A549 (cell line): ENCODE measurements around the gene LILRA6. TPM values are rescaled to one million over a fixed set of nuclear protein-coding genes. Genes with fewer than 3 reads are reported as not detected.
A peak's percentile ranks its signal among the peaks of the same experiment; 100 is the strongest.
"Not testable (repeated sequence)": the region's sequence is repeated elsewhere in the genome, so short reads cannot be mapped to it uniquely, and the experiment has no call there.

ENCODE experiments used
- ATAC-seq, 2 experiments: fragments of 200-7000 bp in 1 of 2; fragments of >200 bp in 1 of 2; cut with Nextera tagmentation in 1 of 2; cut with Tn5 transposase in 1 of 2; 3 replicates each; pipeline versions ENCODE4 v1.8.0 to v1.9.1; 2018 to 2020; ENCODE audit warnings: mild to moderate bottlenecking in 1 of 2, moderate library complexity in 1 of 2
- CTCF ChIA-PET: fragments of 300-600 bp; sonication (Branson Sonifier 250); formaldehyde crosslinking; extraction: SDS; loops from one replicate; lab custom pipeline; 2021; ENCODE audit warnings: antibody characterized with exemption, inconsistent platforms; lab: Yijun Ruan, JAX
- POLR2A ChIA-PET: fragments of 350-600 bp; formaldehyde crosslinking; extraction: SDS; loops from one replicate; lab custom pipeline; 2021; ENCODE audit warnings: antibody characterized with exemption, inconsistent platforms; lab: Yijun Ruan, JAX
- DNase-seq, 2 experiments: peaks; one replicate each; pipeline versions ENCODE4 v3.0.0 to v3.0.0-alpha.2; 2011 to 2016; ENCODE audit warnings: low read depth in 1 of 2, low spot score in 1 of 2
- FAIRE-seq: peaks from 2 replicates; lab custom pipeline; 2011; peaks lifted over from hg19 to GRCh38; lab: Jason Lieb, UNC
- H3K27ac ChIP-seq, 2 experiments: fragments of >200 bp; sonication (Bioruptor Twin); formaldehyde crosslinking; 3 replicates each; pipeline ENCODE4 v1.5.1; 2016 to 2017
- H3K4me1 ChIP-seq: fragments of >200 bp; sonication (Bioruptor Twin); formaldehyde crosslinking; 3 replicates; pipeline ENCODE4 v1.6.1; 2016
- H3K4me2 ChIP-seq: fragments of >200 bp; sonication (Bioruptor Twin); formaldehyde crosslinking; 3 replicates; pipeline ENCODE4 v1.6.1; 2016
- H3K4me3 ChIP-seq: fragments of >200 bp; sonication (Bioruptor Twin); formaldehyde crosslinking; 3 replicates; pipeline ENCODE4 v1.5.1; 2016
- H3K9me3 ChIP-seq: fragments of >200 bp; sonication (Bioruptor Twin); formaldehyde crosslinking; 3 replicates; pipeline ENCODE4 v1.6.1; 2016
- ATOH8 ChIP-seq: fragments of 250-450 bp; sonication (Bioruptor Pico); IDR thresholded peaks from 2 replicates; pipeline ENCODE4 v1.5.0; 2020; ENCODE audit warnings: low read depth, mild to moderate bottlenecking, moderate library complexity
- BCL3 ChIP-seq: fragments of >200 bp; sonication (Bioruptor Twin); formaldehyde crosslinking; IDR thresholded peaks from 3 replicates; pipeline ENCODE4 v1.6.1; 2016
- CBX8 ChIP-seq: fragments of 200-600 bp; sonication (generic); IDR thresholded peaks from 2 replicates; pipeline ENCODE4 v1.6.1; 2016
- CEBPB ChIP-seq, 2 experiments: fragments of >200 bp in 1 of 2; sonication (Bioruptor Twin) in 1 of 2; formaldehyde crosslinking in 1 of 2; IDR thresholded peaks; 2 replicates each; pipeline ENCODE4 v1.6.1; 2012 to 2016
- HES2 ChIP-seq: fragments of >200 bp; sonication (Bioruptor Twin); formaldehyde crosslinking; IDR thresholded peaks from 2 replicates; pipeline ENCODE4 v1.6.1; 2016
- HEYL ChIP-seq: fragments of 250-450 bp; sonication (Bioruptor Pico); IDR thresholded peaks from 2 replicates; pipeline ENCODE4 v1.8.0; 2021; ENCODE audit warnings: mild to moderate bottlenecking, moderate library complexity
- HOXB5 ChIP-seq: fragments of 250-450 bp; sonication (Bioruptor Pico); IDR thresholded peaks from 2 replicates; pipeline ENCODE4 v1.5.0; 2020; ENCODE audit warnings: mild to moderate bottlenecking, moderate library complexity
- KDM1A ChIP-seq: fragments of 200-600 bp; sonication (generic); IDR thresholded peaks from 2 replicates; pipeline ENCODE4 v1.6.1; 2016; ENCODE audit warnings: low read depth, mild to moderate bottlenecking
- MAX ChIP-seq: IDR thresholded peaks from 2 replicates; pipeline ENCODE4 v1.6.1; 2012
- NFE2L2 ChIP-seq: fragments of 150-350 bp; conservative IDR thresholded peaks from 2 replicates; pipeline ENCODE4 v1.6.1; 2014; ENCODE audit warnings: low read length
- NPAS2 ChIP-seq: fragments of 250-450 bp; sonication (Bioruptor Pico); IDR thresholded peaks from 2 replicates; pipeline ENCODE4 v1.8.0; 2022; ENCODE audit warnings: mild to moderate bottlenecking, moderate library complexity, borderline replicate concordance
- PHF8 ChIP-seq: fragments of 200-600 bp; sonication (generic); IDR thresholded peaks from 2 replicates; pipeline ENCODE4 v1.6.1; 2016; ENCODE audit warnings: low read depth, mild to moderate bottlenecking, antibody characterized with exemption, moderate library complexity, borderline replicate concordance
- POLR2A ChIP-seq: IDR thresholded peaks from 2 replicates; pipeline ENCODE4 v1.6.1; 2012; ENCODE audit warnings: mild to moderate bottlenecking, low read length
- RARB ChIP-seq: fragments of 250-450 bp; sonication (Bioruptor Pico); IDR thresholded peaks from 2 replicates; pipeline ENCODE4 v1.8.0; 2021; ENCODE audit warnings: mild to moderate bottlenecking, moderate library complexity
- RFX5 ChIP-seq: fragments of 450-650 bp; IDR thresholded peaks from 2 replicates; pipeline ENCODE4 v1.7.1; 2014; ENCODE audit warnings: antibody characterized with exemption, mild to moderate bottlenecking, moderate library complexity
- TFCP2L1 ChIP-seq: fragments of 250-450 bp; sonication (Bioruptor Pico); IDR thresholded peaks from 2 replicates; pipeline ENCODE4 v1.5.0; 2021; ENCODE audit warnings: mild to moderate bottlenecking
- USF2 ChIP-seq: fragments of 450-650 bp; IDR thresholded peaks from 2 replicates; pipeline ENCODE4 v1.6.1; 2014; ENCODE audit warnings: antibody characterized with exemption
- ZC3H11A ChIP-seq: fragments of 450-650 bp; IDR thresholded peaks from 2 replicates; pipeline ENCODE4 v1.6.1; 2014; ENCODE audit warnings: antibody characterized with exemption, mild to moderate bottlenecking
- ZNF302 ChIP-seq: fragments of 250-450 bp; sonication (Bioruptor Pico); IDR thresholded peaks from 2 replicates; pipeline ENCODE4 v1.9.0; 2021; ENCODE audit warnings: inconsistent platforms, mild to moderate bottlenecking, moderate library complexity
- WGBS: methylation state at CpG from one replicate; pipeline ENCODE4 v1.1.6; 2017; ENCODE audit errors: missing lambda C conversion rate; 5-methylcytosine and 5-hydroxymethylcytosine counted together
- polyA plus RNA-seq, 4 experiments: library from polyadenylated mRNA; depleted of rRNA in 3 of 4; stranded (reverse); fragments of >200 nt; fragmentation: RNase III in 1 of 4; extraction: RNeasy Plus Mini Kit Qiagen cat#74134 plus additional on column Dnase treatment in 1 of 4; gene quantifications; 2 replicates in 3 of 4; 3 replicates in 1 of 4; pipeline ENCODE4 v1.2.3, GENCODE V29; 2011 to 2017

Gene LILRA6
- polyA plus RNA-seq, 2 of the 4 experiments (the other 2 are of a cell fraction), result not detected

GRCh38 chr19:54281007-54281728, 38.6 kb upstream of the LILRA6 start, which contains the start of gene LILRB2:
Gene LILRB2, minus strand, starts transcription at chr19:54281110. Its CDS starts 614 bp downstream, at chr19:54280496.
- DNase-seq (no peak), FAIRE-seq (no peak), ATAC-seq (no peak)
- Histone ChIP-seq H3K4me1 (no peaks in the 10 kb centered on the region), H3K9me3 (no peaks in the 10 kb centered on the region), H3K4me2 (no peak within 1 kb of the TSS), H3K27ac (no peak within 1 kb of the TSS), H3K4me3 (no peak within 1 kb of the TSS)
- WGBS, result 16% methylated on average over 12 of the region's 12 CpGs
- CTCF ChIA-PET, result interaction anchor here (1.2 kb wide), 1 partner anchor 15 kb away, joined by 4 read pairs; no protein-coding TSS in a partner anchor
- no peak for TF ChIP-seq KDM1A
- no peak for TF ChIP-seq POLR2A
- TF ChIP-seq MAX, result no peak
- no peak for TF ChIP-seq CEBPB (IDR thresholded peaks at IDR 0.05)
- no peak for TF ChIP-seq HOXB5 (CRISPR knock-in tag)
- no peak for TF ChIP-seq RARB (CRISPR knock-in tag)
- TF ChIP-seq ZC3H11A, result no peak
- POLR2A ChIA-PET, result no interaction called here

- CTCF ChIA-PET, result interaction anchor here (1.1 to 5.4 kb wide), 2 partner anchors 14 to 17 kb away, joined by 3 to 28 read pairs; no protein-coding TSS in a partner anchor
- WGBS, result 34% methylated on average over 6 of the region's 10 CpGs
- H3K9me3 ChIP-seq, FAIRE-seq, DNase-seq, H3K4me3 ChIP-seq, H3K4me2 ChIP-seq, H3K4me1 ChIP-seq, H3K27ac ChIP-seq, POLR2A ChIA-PET: not testable (repeated sequence)
- ATAC-seq, result peak; percentile 12 to 25; a peak in 2 of 6 replicates
These were observed 37.9 kb upstream of the LILRA6 start for GRCh38 chr19:54280441-54280840.

- WGBS, result 0% methylated on average over 2 of the region's 4 CpGs
- H3K4me2 ChIP-seq, DNase-seq, FAIRE-seq, H3K4me1 ChIP-seq, H3K27ac ChIP-seq, H3K4me3 ChIP-seq, POLR2A ChIA-PET, H3K9me3 ChIP-seq, ATAC-seq: not testable (repeated sequence)
- CTCF ChIA-PET, result interaction anchor here (1.1 to 5.4 kb wide), 2 partner anchors 14 to 18 kb away, joined by 3 to 28 read pairs; no protein-coding TSS in a partner anchor
These were observed 37.4 kb upstream of the LILRA6 start for GRCh38 chr19:54280025-54280424.

GRCh38 chr19:54279406-54279962, 36.9 kb upstream of the LILRA6 start:
- 5% methylated on average over 18 of the region's 18 CpGs for WGBS
- H3K4me2 ChIP-seq, result no peak overlapping the region
- CTCF ChIA-PET, result interaction anchor here (1.1 to 5.4 kb wide), 2 partner anchors 13 to 18 kb away, joined by 3 to 28 read pairs; no protein-coding TSS in a partner anchor
- H3K27ac ChIP-seq, result no peak overlapping the region
- no peak overlapping the region for H3K4me3 ChIP-seq
- no peaks in the 10 kb centered on the region for H3K4me1 ChIP-seq
- ATAC-seq (peak in 1 of 2 experiments; percentile 28; a peak in 2 of 6 replicates), FAIRE-seq (no peak), DNase-seq (no peak)
- POLR2A ChIA-PET, result no interaction called here
- TF ChIP-seq ZNF302, result no peak
- TF ChIP-seq ZC3H11A, result no peak
- no peak for TF ChIP-seq RFX5
- TF ChIP-seq BCL3, result no peak
- no peak for TF ChIP-seq ATOH8
- TF ChIP-seq HEYL (CRISPR knock-in tag), result no peak
- no peak for TF ChIP-seq NFE2L2
- no peak for TF ChIP-seq CBX8
- no peak for TF ChIP-seq NPAS2 (CRISPR knock-in tag)
- TF ChIP-seq HOXB5 (CRISPR knock-in tag), result no peak
- no peak for TF ChIP-seq PHF8
- TF ChIP-seq HES2, result no peak
- no peak for TF ChIP-seq USF2
- no peak for TF ChIP-seq CEBPB (IDR thresholded peaks at IDR 0.05)
- no peak for TF ChIP-seq TFCP2L1 (CRISPR knock-in tag)
- no peaks in the 10 kb centered on the region for H3K9me3 ChIP-seq

- ATAC-seq, POLR2A ChIA-PET, H3K9me3 ChIP-seq, DNase-seq, H3K4me3 ChIP-seq, H3K4me2 ChIP-seq, H3K4me1 ChIP-seq, H3K27ac ChIP-seq, FAIRE-seq: not testable (repeated sequence)
- WGBS, result 25% methylated on average over 15 of the region's 15 CpGs
- CTCF ChIA-PET, result interaction anchor here (5.4 kb wide), 1 partner anchor 12 kb away, joined by 28 read pairs; no protein-coding TSS in a partner anchor
These were observed 36.1 kb upstream of the LILRA6 start for GRCh38 chr19:54278571-54279195.
